IPS-18a (cell line): ENCODE measurements around the gene SCLT1.

Experiments
- H3K27ac ChIP-seq: one replicate; pipeline ENCODE4 v1.5.1; 2013; ENCODE audit warnings: low read length
- H3K27me3 ChIP-seq: one replicate; pipeline ENCODE4 v1.6.1; 2013; ENCODE audit warnings: mild to moderate bottlenecking, low read length; ENCODE audit not compliant: control insufficient read depth, insufficient read depth
- H3K36me3 ChIP-seq: one replicate; pipeline ENCODE4 v1.6.1; 2013; ENCODE audit warnings: low read depth, low read length; ENCODE audit not compliant: control insufficient read depth
- H3K4me1 ChIP-seq: one replicate; pipeline ENCODE4 v1.6.1; 2013; ENCODE audit warnings: low read depth, low read length; ENCODE audit not compliant: control insufficient read depth
- H3K4me3 ChIP-seq: one replicate; pipeline ENCODE4 v1.5.1; 2013; ENCODE audit warnings: low read length
- H3K9ac ChIP-seq: one replicate; pipeline ENCODE4 v1.6.1; 2013; ENCODE audit warnings: mild to moderate bottlenecking, low read length, moderate library complexity
- H3K9me3 ChIP-seq: one replicate; pipeline ENCODE4 v1.6.1; 2013; ENCODE audit warnings: low read depth, low read length; ENCODE audit not compliant: control insufficient read depth

SCLT1 gene

GRCh38 chr4:128908735-128909134, 184.6 kb downstream of the SCLT1 start:
- Histone ChIP-seq H3K27me3 (no peaks in the 10 kb centered on the region), H3K9me3 (no peaks in the 10 kb centered on the region), H3K9ac (no peak overlapping the region), H3K4me1 (no peaks in the 10 kb centered on the region), H3K4me3 (no peak overlapping the region), H3K36me3 (no peaks in the 10 kb centered on the region), H3K27ac (no peak overlapping the region)

DNA sequence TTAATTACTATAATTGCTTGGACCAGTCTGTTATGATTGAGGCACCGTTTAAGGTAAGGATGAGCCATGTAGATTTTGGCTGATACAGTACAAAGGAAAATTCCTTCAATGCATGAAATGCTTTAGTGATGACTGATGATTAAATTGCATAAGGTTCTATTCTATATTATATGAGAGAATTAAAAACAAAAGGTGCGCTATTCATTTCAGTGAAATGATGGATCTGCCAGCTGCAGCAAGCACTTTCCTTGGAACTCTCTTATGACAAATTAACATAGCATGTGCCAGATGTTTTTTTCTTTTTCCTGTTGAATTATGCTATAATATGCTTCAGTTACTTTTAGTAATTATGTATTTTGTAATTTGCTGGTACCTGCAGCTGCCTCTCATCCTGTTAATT, 185.4 kb downstream of the SCLT1 start:
- Histone ChIP-seq H3K4me1 (no peaks in the 10 kb centered on the region), H3K9ac (no peak overlapping the region), H3K9me3 (no peaks in the 10 kb centered on the region), H3K27ac (no peak overlapping the region), H3K4me3 (no peak overlapping the region), H3K27me3 (no peaks in the 10 kb centered on the region), H3K36me3 (no peaks in the 10 kb centered on the region)

DNA sequence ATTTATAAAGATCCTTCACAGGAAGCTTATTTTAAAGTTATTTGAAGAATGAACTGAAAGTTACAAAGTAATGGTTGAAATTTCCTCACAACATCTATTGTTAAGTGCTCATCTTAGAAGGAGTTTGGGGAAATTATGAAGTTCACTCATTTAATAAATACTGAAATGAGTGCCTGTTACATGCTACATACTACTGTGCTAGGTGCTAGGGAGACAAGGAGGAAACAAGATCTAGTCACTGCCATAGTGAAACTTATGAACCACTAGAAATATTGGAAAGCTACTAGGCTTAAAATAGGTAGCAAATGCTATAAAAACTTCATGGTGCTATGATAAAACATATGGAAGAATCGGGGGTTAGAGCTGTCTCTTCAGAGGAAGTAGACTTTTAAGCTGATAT, 186.8 kb downstream of the SCLT1 start:
- H3K36me3 ChIP-seq = no peaks in the 10 kb centered on the region
- H3K27me3 ChIP-seq = no peaks in the 10 kb centered on the region
- H3K4me1 ChIP-seq = no peaks in the 10 kb centered on the region
- H3K27ac ChIP-seq = no peak overlapping the region
- no peaks in the 10 kb centered on the region for H3K9me3 ChIP-seq
- H3K4me3 ChIP-seq = no peak overlapping the region
- no peak overlapping the region for H3K9ac ChIP-seq

GRCh38 chr4:128904821-128905220, 188.5 kb downstream of the SCLT1 start:
- Histone ChIP-seq H3K27me3 (no peaks in the 10 kb centered on the region), H3K4me1 (no peaks in the 10 kb centered on the region), H3K9me3 (no peaks in the 10 kb centered on the region), H3K36me3 (no peaks in the 10 kb centered on the region), H3K9ac (no peak overlapping the region), H3K27ac (no peak overlapping the region), H3K4me3 (no peak overlapping the region)

DNA sequence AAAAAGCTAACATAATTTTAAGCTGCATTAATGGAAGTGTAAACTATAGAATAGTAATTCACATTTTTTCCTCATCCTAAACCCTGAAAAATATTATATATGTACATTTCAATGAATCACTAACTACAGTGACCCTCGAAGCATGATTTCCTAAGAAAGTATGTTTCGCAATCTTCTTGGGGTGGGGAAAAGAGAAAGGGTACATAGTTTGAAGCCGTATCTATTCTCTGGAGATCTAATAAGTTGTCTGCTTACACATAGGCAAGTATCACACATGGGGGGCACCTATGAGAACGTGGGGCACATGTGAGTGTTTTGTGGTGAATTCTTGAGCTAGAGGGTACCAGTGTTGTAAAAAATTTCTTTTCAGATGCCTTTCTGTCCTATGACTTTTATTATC, 212.7 kb downstream of the SCLT1 start:
- H3K4me1 ChIP-seq = no peaks in the 10 kb centered on the region
- no peak overlapping the region for H3K9ac ChIP-seq
- H3K36me3 ChIP-seq = no peaks in the 10 kb centered on the region
- no peaks in the 10 kb centered on the region for H3K9me3 ChIP-seq
- no peak overlapping the region for H3K4me3 ChIP-seq
- no peaks in the 10 kb centered on the region for H3K27me3 ChIP-seq
- no peak overlapping the region for H3K27ac ChIP-seq

GRCh38 chr4:128879971-128880370, 213.4 kb downstream of the SCLT1 start:
- Histone ChIP-seq H3K27me3 (no peaks in the 10 kb centered on the region), H3K4me1 (no peaks in the 10 kb centered on the region), H3K4me3 (no peak overlapping the region), H3K9ac (no peak overlapping the region), H3K27ac (no peak overlapping the region), H3K9me3 (no peaks in the 10 kb centered on the region), H3K36me3 (no peaks in the 10 kb centered on the region)

GRCh38 chr4:128879283-128879682, 214.1 kb downstream of the SCLT1 start:
- Histone ChIP-seq H3K4me3 (no peak overlapping the region), H3K9ac (no peak overlapping the region), H3K27ac (no peak overlapping the region), H3K4me1 (peaks cover 4% of the 10 kb centered on the region), H3K27me3 (no peaks in the 10 kb centered on the region), H3K36me3 (peaks cover under 1% of the 10 kb centered on the region), H3K9me3 (no peaks in the 10 kb centered on the region)

DNA sequence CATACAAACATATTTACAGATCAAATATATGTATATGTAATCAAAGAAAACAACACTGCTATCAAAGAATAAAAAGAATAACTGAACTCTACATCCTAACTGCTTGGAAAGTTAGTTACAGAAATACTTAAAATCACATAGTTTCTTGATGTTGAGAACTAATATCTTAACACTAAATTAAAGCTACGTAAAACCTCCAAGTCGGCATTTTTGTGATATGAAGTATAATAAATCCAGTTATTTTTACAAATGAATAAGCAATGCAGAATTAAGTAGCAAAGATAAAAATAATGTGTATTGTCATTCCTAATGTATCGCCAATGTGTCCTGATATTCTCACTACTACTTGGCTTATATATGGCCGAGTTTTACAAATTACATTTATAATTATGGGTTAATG, 215.4 kb downstream of the SCLT1 start:
- Histone ChIP-seq H3K9me3 (no peaks in the 10 kb centered on the region), H3K9ac (no peak overlapping the region), H3K36me3 (peaks cover 11% of the 10 kb centered on the region), H3K4me3 (no peak overlapping the region), H3K27ac (no peak overlapping the region), H3K4me1 (peaks cover 14% of the 10 kb centered on the region), H3K27me3 (no peaks in the 10 kb centered on the region)

- H3K27ac ChIP-seq = no peak overlapping the region
- peaks cover 22% of the 10 kb centered on the region for H3K4me1 ChIP-seq
- no peak overlapping the region for H3K4me3 ChIP-seq
- no peak overlapping the region for H3K9ac ChIP-seq
- H3K36me3 ChIP-seq = peaks cover 28% of the 10 kb centered on the region
- no peaks in the 10 kb centered on the region for H3K9me3 ChIP-seq
- no peaks in the 10 kb centered on the region for H3K27me3 ChIP-seq
Measured at GRCh38 chr4:128876200-128876599, 217.1 kb downstream of the SCLT1 start.

- Histone ChIP-seq H3K4me3 (no peak overlapping the region), H3K27me3 (no peaks in the 10 kb centered on the region), H3K4me1 (peaks cover 22% of the 10 kb centered on the region), H3K9me3 (no peaks in the 10 kb centered on the region), H3K9ac (no peak overlapping the region), H3K36me3 (peaks cover 70% of the 10 kb centered on the region), H3K27ac (no peak overlapping the region)
Measured at GRCh38 chr4:128871948-128872347, 221.4 kb downstream of the SCLT1 start.

DNA sequence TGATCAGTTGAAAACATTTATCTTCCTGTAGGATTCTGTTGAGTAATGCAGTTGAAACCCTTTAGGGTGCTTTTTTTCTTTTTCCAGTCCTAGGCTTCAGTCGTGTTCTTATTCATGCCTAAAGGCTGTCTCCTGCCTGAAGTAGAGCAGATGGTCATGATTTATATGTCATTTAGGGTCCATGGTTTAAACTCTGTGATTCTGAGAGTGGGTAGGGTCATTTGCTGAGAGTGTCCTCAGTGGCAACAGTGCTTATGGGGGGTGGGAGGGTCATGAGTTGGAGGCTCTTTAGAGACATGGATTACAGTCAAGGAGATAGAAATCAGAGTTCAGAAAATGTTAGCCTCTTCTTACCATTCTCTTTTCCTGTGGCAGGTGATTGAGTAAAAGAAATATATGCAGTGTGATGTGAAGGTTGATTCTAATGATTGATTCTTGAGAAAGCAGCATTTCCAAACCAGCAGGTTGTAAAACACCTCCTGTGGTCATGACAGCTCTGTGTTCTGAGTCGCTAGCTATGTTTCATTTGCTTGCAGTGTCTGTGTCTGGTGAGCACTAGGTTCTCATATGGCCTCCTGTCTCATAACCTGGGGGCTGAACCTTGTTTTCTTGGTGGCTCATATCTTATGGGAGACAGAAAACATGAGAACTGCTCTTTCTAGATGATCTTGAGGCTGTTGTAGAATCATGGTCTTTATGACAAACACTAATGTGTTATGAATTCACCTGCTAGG, 223.4 kb downstream of the SCLT1 start:
- Histone ChIP-seq H3K9ac (no peak overlapping the region), H3K27me3 (no peaks in the 10 kb centered on the region), H3K27ac (no peak overlapping the region), H3K4me3 (no peak overlapping the region), H3K9me3 (no peaks in the 10 kb centered on the region), H3K36me3 (peaks cover 90% of the 10 kb centered on the region), H3K4me1 (peaks cover 29% of the 10 kb centered on the region)

DNA sequence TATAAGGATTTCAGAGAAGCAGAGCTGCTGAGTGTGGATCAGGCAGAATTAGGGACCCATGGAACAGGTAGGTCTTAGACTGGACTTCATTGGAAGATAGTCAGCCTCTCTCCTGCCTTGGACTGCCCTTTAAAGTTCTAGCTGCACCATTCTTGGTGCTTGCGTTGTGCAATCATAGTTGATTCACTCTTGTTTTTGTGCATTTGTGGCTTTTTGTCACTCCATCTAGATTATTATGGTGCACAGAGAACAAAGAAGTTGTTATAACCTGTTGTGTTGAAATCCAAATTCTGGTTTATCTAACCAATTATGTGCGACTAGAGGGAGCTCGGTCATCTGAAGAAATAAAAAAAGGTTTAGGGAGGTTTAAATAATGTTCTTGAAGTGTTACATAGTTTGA, 224.6 kb downstream of the SCLT1 start:
- Histone ChIP-seq H3K36me3 (peaks cover 96% of the 10 kb centered on the region), H3K9me3 (no peaks in the 10 kb centered on the region), H3K4me1 (peaks cover 20% of the 10 kb centered on the region), H3K4me3 (no peak overlapping the region), H3K27me3 (no peaks in the 10 kb centered on the region), H3K27ac (no peak overlapping the region), H3K9ac (no peak overlapping the region)
